HEK293 (cell line): ENCODE measurements around the gene UPK1A.

Source experiments
- KLF1 ChIP-seq: fragments of 450-650 bp; formaldehyde crosslinking; IDR thresholded peaks from 2 replicates; pipeline ENCODE4 v1.5.1; 2016; ENCODE audit warnings: missing biosample characterization, missing genetic modification characterization
- ZBTB21 ChIP-seq: fragments of 450-650 bp; formaldehyde crosslinking; IDR thresholded peaks from 2 replicates; pipeline ENCODE4 v1.5.1; 2017; ENCODE audit warnings: missing biosample characterization, missing genetic modification characterization
- ZSCAN16 ChIP-seq: fragments of 450-650 bp; formaldehyde crosslinking; IDR thresholded peaks from 2 replicates; pipeline ENCODE4 v1.5.1; 2016; ENCODE audit warnings: missing biosample characterization, missing genetic modification characterization
- TF ChIP-seq, protein P1 (sequence below): fragments of 450-650 bp; formaldehyde crosslinking; IDR thresholded peaks from 2 replicates; pipeline ENCODE4 v1.5.1; 2016; ENCODE audit warnings: missing biosample characterization, missing genetic modification characterization
- TF ChIP-seq, protein P2 (sequence below): fragments of 450-650 bp; formaldehyde crosslinking; IDR thresholded peaks from 2 replicates; pipeline ENCODE4 v1.5.1; 2016; ENCODE audit warnings: missing biosample characterization, missing genetic modification characterization

DNA sequence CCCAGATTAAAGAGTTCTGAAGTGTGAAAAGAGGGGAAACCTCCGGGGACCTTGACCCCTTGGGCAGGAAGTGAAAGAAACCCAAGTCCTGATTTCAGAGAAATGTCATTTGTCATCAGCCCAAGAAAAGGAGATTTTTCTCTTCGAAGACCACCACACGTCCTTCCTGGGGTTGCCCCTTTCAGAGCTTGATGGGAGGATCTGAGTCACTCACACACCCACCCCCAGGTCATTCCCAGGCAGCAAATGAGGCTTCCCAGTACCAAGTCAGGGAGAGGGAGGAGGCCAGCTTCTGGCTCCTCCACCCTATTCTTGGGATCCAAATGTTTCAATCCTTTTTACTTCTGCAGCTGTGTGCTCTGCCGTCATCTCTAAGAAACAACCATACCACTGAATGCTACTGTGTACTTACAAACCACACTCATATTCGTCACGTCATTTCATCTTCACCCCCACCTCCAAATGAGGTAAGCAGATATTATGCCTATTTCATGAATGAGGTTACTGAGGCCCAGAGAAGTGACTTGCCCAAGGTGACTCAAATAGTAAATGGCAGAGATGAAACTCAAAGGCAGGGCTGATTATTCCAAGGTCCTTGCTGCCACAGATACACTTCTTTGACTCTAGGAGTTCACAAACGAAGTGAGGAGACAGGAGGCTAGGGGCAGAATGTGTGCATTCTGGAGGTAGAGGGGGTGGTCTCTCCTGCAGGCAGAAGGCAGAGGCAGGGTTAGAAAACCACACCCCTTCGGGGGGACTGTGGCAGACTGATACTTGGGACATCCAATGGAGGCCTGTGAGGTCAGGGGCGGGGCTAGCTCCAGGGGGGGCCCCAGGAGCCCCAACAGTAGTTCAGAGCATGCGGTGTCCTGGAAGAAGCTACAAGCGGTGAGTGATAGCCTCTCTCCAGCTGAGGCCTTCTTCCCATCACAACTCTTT lies 46.5 kb downstream of the UPK1A start:
- TF ChIP-seq KLF1 (tag by site-specific recombination) = no peak
- TF ChIP-seq, protein P1, sequence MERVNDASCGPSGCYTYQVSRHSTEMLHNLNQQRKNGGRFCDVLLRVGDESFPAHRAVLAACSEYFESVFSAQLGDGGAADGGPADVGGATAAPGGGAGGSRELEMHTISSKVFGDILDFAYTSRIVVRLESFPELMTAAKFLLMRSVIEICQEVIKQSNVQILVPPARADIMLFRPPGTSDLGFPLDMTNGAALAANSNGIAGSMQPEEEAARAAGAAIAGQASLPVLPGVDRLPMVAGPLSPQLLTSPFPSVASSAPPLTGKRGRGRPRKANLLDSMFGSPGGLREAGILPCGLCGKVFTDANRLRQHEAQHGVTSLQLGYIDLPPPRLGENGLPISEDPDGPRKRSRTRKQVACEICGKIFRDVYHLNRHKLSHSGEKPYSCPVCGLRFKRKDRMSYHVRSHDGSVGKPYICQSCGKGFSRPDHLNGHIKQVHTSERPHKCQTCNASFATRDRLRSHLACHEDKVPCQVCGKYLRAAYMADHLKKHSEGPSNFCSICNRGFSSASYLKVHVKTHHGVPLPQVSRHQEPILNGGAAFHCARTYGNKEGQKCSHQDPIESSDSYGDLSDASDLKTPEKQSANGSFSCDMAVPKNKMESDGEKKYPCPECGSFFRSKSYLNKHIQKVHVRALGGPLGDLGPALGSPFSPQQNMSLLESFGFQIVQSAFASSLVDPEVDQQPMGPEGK (tag by site-specific recombination) = no peak
- TF ChIP-seq, protein P2, sequence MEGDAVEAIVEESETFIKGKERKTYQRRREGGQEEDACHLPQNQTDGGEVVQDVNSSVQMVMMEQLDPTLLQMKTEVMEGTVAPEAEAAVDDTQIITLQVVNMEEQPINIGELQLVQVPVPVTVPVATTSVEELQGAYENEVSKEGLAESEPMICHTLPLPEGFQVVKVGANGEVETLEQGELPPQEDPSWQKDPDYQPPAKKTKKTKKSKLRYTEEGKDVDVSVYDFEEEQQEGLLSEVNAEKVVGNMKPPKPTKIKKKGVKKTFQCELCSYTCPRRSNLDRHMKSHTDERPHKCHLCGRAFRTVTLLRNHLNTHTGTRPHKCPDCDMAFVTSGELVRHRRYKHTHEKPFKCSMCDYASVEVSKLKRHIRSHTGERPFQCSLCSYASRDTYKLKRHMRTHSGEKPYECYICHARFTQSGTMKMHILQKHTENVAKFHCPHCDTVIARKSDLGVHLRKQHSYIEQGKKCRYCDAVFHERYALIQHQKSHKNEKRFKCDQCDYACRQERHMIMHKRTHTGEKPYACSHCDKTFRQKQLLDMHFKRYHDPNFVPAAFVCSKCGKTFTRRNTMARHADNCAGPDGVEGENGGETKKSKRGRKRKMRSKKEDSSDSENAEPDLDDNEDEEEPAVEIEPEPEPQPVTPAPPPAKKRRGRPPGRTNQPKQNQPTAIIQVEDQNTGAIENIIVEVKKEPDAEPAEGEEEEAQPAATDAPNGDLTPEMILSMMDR (tag by site-specific recombination) = no peak
- no peak for TF ChIP-seq ZSCAN16 (tag by site-specific recombination)
- TF ChIP-seq ZBTB21 (tag by site-specific recombination) = no peak
